Measurements from ENCODE around the gene DIO1. TPM values are rescaled to one million over a fixed set of nuclear protein-coding genes. Genes with fewer than 3 reads are reported as not detected.
"Not testable (repeated sequence)": the region's sequence is repeated elsewhere in the genome, so short reads cannot be mapped to it uniquely, and the experiment has no call there.

The DIO1 gene
- total RNA-seq, 1 donor from 2014 or later, result not detected

DNA sequence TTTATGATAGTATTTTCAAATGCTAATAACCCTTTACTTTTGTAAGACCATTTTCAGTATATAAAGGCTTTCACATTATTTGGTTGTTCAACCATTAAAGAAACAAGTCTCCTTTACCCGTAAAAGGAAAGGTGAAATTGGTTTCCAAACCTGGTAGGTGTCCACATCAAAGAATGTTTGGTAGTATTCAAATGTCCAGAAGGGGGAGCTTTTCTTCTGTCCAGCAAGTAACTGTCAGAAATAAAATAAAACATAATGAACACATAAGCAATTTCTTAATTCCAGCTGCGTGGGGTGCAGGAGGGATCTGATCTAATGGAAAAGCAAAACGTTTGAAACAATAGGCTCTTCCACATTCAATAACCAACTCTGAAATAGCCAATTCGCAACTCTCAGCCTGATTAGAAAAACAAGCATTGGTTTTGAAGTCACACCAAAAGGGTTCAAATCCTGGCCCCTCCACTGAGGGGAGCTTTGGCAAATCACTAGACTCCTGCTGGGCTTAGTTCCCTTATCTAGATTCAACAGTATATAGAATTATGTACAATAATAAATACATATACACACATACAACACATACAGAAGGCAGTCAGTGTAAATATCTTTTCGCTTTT, 15.4 kb upstream of the DIO1 start:
- H4K20me1 ChIP-seq (ENCODE audit: low read depth), result no peaks in the 10 kb centered on the region
- no peak overlapping the region for H3K9ac ChIP-seq
- H2AFZ ChIP-seq (replicated peaks), result no peak overlapping the region
- TF ChIP-seq, protein P1, sequence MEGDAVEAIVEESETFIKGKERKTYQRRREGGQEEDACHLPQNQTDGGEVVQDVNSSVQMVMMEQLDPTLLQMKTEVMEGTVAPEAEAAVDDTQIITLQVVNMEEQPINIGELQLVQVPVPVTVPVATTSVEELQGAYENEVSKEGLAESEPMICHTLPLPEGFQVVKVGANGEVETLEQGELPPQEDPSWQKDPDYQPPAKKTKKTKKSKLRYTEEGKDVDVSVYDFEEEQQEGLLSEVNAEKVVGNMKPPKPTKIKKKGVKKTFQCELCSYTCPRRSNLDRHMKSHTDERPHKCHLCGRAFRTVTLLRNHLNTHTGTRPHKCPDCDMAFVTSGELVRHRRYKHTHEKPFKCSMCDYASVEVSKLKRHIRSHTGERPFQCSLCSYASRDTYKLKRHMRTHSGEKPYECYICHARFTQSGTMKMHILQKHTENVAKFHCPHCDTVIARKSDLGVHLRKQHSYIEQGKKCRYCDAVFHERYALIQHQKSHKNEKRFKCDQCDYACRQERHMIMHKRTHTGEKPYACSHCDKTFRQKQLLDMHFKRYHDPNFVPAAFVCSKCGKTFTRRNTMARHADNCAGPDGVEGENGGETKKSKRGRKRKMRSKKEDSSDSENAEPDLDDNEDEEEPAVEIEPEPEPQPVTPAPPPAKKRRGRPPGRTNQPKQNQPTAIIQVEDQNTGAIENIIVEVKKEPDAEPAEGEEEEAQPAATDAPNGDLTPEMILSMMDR (IDR thresholded peaks at IDR 0.05), result peak; percentile 72
- TF ChIP-seq EZH2 (IDR thresholded peaks at IDR 0.05) (no peak), EZH2phosphoT487 (IDR thresholded peaks at IDR 0.05) (no peak)
- peaks cover 7% of the 10 kb centered on the region for H3K36me3 ChIP-seq
- no peaks in the 10 kb centered on the region for H3K79me2 ChIP-seq (ENCODE audit: low read depth)
- Mint-ChIP-seq H3K27ac (no peak overlapping the region), H3K4me1 (no peaks in the 10 kb centered on the region), H3K4me3 (no peak overlapping the region), H3K27me3 (ENCODE audit: insufficient read depth, low read depth) (no peaks in the 10 kb centered on the region), H3K9me3 (no peaks in the 10 kb centered on the region), H3K36me3 (peaks cover 16% of the 10 kb centered on the region)
- no peak overlapping the region for H3K27ac ChIP-seq
- no peak overlapping the region for H3K4me2 ChIP-seq
- H3K4me3 ChIP-seq, result no peak overlapping the region
- DNase-seq (ENCODE audit: low spot score), result peak; percentile 61
- H3K27me3 ChIP-seq, result no peaks in the 10 kb centered on the region
- no peaks in the 10 kb centered on the region for H3K4me1 ChIP-seq
- no peaks in the 10 kb centered on the region for H3F3A ChIP-seq (ENCODE audit: low read depth)
- H3K9me3 ChIP-seq (ENCODE audit: low read depth), result no peaks in the 10 kb centered on the region

DNA sequence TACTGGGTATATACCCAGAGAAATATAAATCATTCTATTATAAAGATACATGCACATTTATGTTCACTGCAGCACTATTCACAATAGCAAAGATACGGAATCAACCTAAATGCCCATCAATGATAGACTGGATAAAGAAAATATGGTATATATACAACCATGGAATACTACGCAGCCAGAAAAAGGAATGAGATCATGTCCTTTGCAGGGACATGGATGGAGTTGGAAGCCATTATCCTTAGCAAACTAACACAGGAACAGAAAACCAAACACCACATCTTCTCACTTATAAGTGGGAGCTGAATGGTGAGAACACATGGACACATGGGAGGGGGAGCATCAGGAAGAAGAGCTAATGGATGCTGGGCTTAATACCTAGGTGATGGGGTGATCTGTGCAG, 12.1 kb upstream of the DIO1 start:
- not testable (repeated sequence) for H4K20me1 ChIP-seq (ENCODE audit: low read depth)

DNA sequence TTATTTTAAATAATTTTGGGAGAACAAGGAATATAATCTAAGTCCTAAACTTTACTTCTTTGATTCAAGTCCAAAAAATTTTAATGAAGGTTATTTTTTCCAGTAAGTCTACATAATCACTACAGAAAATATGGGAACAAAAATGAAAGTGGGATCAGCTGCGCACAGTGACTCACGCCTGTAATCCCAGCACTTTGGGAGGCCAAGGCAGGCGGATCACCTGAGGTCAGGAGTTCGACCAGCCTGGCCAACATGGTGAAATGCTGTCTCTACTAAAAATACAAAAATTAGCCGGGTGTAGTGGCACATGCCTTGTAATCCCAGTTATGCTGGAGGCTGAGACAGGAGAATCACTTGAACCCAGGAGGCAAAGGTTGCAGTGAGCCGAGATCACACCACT, 10.4 kb upstream of the DIO1 start:
- H3K9ac ChIP-seq; H3K9me3 Mint-ChIP-seq; H2AFZ ChIP-seq (replicated peaks); H3K27ac ChIP-seq; H3K4me3 Mint-ChIP-seq; H3K27me3 ChIP-seq; H3K9me3 ChIP-seq (ENCODE audit: low read depth); H3K4me1 ChIP-seq; H3K36me3 ChIP-seq; H3K4me3 ChIP-seq; H3K79me2 ChIP-seq (ENCODE audit: low read depth); H3K27ac Mint-ChIP-seq; DNase-seq (ENCODE audit: low spot score); H3F3A ChIP-seq (ENCODE audit: low read depth); H3K4me2 ChIP-seq; H4K20me1 ChIP-seq (ENCODE audit: low read depth); H3K4me1 Mint-ChIP-seq; H3K27me3 Mint-ChIP-seq (ENCODE audit: insufficient read depth, low read depth): not testable (repeated sequence)
- H3K36me3 Mint-ChIP-seq, result peaks cover 14% of the 10 kb centered on the region

More for the DNA sequence above, 12.1 kb upstream of the DIO1 start:
- not testable (repeated sequence) for H3F3A ChIP-seq (ENCODE audit: low read depth); H3K4me3 ChIP-seq; H3K27ac ChIP-seq; H3K4me3 Mint-ChIP-seq; H3K36me3 ChIP-seq; H3K9me3 ChIP-seq (ENCODE audit: low read depth); H3K4me1 ChIP-seq; H3K27me3 ChIP-seq; H3K9ac ChIP-seq; H3K27ac Mint-ChIP-seq; H3K9me3 Mint-ChIP-seq; H2AFZ ChIP-seq (replicated peaks); H3K4me2 ChIP-seq; H3K27me3 Mint-ChIP-seq (ENCODE audit: insufficient read depth, low read depth); H3K4me1 Mint-ChIP-seq; DNase-seq (ENCODE audit: low spot score); H3K79me2 ChIP-seq (ENCODE audit: low read depth)
- H3K36me3 Mint-ChIP-seq, result peaks cover 14% of the 10 kb centered on the region

DNA sequence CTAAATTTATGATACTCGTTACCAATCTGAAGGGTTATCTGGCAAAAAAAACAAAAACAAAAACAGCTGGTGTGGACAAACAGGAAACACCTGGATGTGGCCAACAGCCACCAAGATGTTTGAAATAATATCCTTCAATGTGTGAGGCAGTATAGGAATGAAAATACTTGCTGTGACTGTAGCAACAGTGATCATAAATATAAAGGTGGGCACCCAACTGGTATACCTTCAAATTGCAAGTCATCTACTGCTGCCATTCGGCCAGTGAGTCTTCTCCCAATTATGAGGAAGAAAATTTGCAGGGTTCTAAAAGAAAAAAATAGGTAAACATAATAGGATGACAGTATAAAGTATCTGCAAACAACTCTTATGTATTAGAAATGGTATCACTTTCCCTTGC, 5.3 kb upstream of the DIO1 start:
- no peak overlapping the region for H3K9ac ChIP-seq
- H3K4me3 ChIP-seq, result peak overlapping the region; percentile 84
- H3F3A ChIP-seq (ENCODE audit: low read depth), result peaks cover 4% of the 10 kb centered on the region
- H3K9me3 Mint-ChIP-seq, result no peaks in the 10 kb centered on the region
- no peaks in the 10 kb centered on the region for H3K36me3 Mint-ChIP-seq
- H3K9me3 ChIP-seq (ENCODE audit: low read depth), result no peaks in the 10 kb centered on the region
- peaks cover 3% of the 10 kb centered on the region for H3K79me2 ChIP-seq (ENCODE audit: low read depth)
- H3K4me1 Mint-ChIP-seq, result peaks cover 14% of the 10 kb centered on the region
- peak overlapping the region; percentile 70 for H3K4me2 ChIP-seq
- peaks cover 4% of the 10 kb centered on the region for H3K4me1 ChIP-seq
- no peak for DNase-seq (ENCODE audit: low spot score)
- H3K27me3 ChIP-seq, result no peaks in the 10 kb centered on the region
- H3K27me3 Mint-ChIP-seq (ENCODE audit: insufficient read depth, low read depth), result peaks cover 3% of the 10 kb centered on the region
- peak overlapping the region; percentile 98 for H3K4me3 Mint-ChIP-seq
- TF ChIP-seq EZH2 (IDR thresholded peaks at IDR 0.05) (no peak), EZH2phosphoT487 (IDR thresholded peaks at IDR 0.05) (no peak)
- TF ChIP-seq, protein P1 (IDR thresholded peaks at IDR 0.05), result no peak
- H3K27ac ChIP-seq, result no peak overlapping the region
- no peak overlapping the region for H2AFZ ChIP-seq (replicated peaks)
- H3K27ac Mint-ChIP-seq, result no peak overlapping the region
- H4K20me1 ChIP-seq (ENCODE audit: low read depth), result no peaks in the 10 kb centered on the region
- peaks cover 5% of the 10 kb centered on the region for H3K36me3 ChIP-seq
